ENCODE data around the gene MAP3K21. TPM values are rescaled to one million over a fixed set of nuclear protein-coding genes. Genes with fewer than 3 reads are reported as not detected.

The MAP3K21 gene
- total and polyA plus RNA-seq, 5 donors = 0.25 to 0.47 (median 0.34) TPM

- Histone ChIP-seq H3K4me3 (ENCODE audit: low read length) (peak overlapping the region; percentile 47), H3K9me3 (ENCODE audit: control insufficient read depth, low read length) (no peaks in the 10 kb centered on the region), H3K4me1 (ENCODE audit: control insufficient read depth, insufficient read depth, low read length) (no peaks in the 10 kb centered on the region), H3K27me3 (ENCODE audit: control insufficient read depth, insufficient read depth) (no peaks in the 10 kb centered on the region), H3K27ac (ENCODE audit: low read length) (no peak overlapping the region)
- WGBS = 4% methylated on average over 49 of the region's 49 CpGs
- intact Hi-C loops (cut with DNase I) = no loop called here
- ATAC-seq (peak; percentile 90 to 95), DNase-seq (peak; percentile 77 to 90 (median 90))
Observed at GRCh38 chr1:233326811-233327650, 493 bp upstream of the MAP3K21 start.

GRCh38 chr1:233328142-233328921 lies 808 bp downstream of the MAP3K21 start:
- WGBS = 1% methylated on average over 96 of the region's 96 CpGs
- DNase-seq = peak; percentile 14 to 60 (median 58)
- Histone ChIP-seq H3K9me3 (ENCODE audit: control insufficient read depth, low read length) (no peaks in the 10 kb centered on the region), H3K4me1 (ENCODE audit: control insufficient read depth, insufficient read depth, low read length) (no peaks in the 10 kb centered on the region), H3K4me3 (ENCODE audit: low read length) (peak overlapping the region; percentile 47), H3K27me3 (ENCODE audit: control insufficient read depth, insufficient read depth) (no peaks in the 10 kb centered on the region), H3K27ac (ENCODE audit: low read length) (no peak overlapping the region)
- intact Hi-C loops (cut with DNase I) = no loop called here
- peak; percentile 17 for ATAC-seq

- Histone ChIP-seq H3K27me3 (ENCODE audit: control insufficient read depth, insufficient read depth) (no peaks in the 10 kb centered on the region), H3K9me3 (ENCODE audit: control insufficient read depth, low read length) (no peaks in the 10 kb centered on the region), H3K27ac (ENCODE audit: low read length) (no peak overlapping the region), H3K4me1 (ENCODE audit: control insufficient read depth, insufficient read depth, low read length) (no peaks in the 10 kb centered on the region), H3K4me3 (ENCODE audit: low read length) (no peak overlapping the region)
- 74% methylated on average over 8 of the region's 8 CpGs for WGBS
- intact Hi-C loops (cut with DNase I) = no loop called here
- ATAC-seq = no peak
- DNase-seq = no peak
Observed at GRCh38 chr1:233331676-233332519, 4.4 kb downstream of the MAP3K21 start.

- Histone ChIP-seq H3K4me3 (ENCODE audit: low read length) (no peak overlapping the region), H3K27me3 (ENCODE audit: control insufficient read depth, insufficient read depth) (no peaks in the 10 kb centered on the region), H3K27ac (ENCODE audit: low read length) (no peak overlapping the region), H3K4me1 (ENCODE audit: control insufficient read depth, insufficient read depth, low read length) (no peaks in the 10 kb centered on the region), H3K9me3 (ENCODE audit: control insufficient read depth, low read length) (no peaks in the 10 kb centered on the region)
- WGBS = 99% methylated on average over 1 of the region's 1 CpG
- ATAC-seq (no peak), DNase-seq (no peak)
- intact Hi-C loops (cut with DNase I) = no loop called here
Observed at GRCh38 chr1:233333086-233333485, 5.6 kb downstream of the MAP3K21 start.

GRCh38 chr1:233334092-233334491 lies 6.6 kb downstream of the MAP3K21 start:
- no peaks in the 10 kb centered on the region for H3K9me3 ChIP-seq (ENCODE audit: control insufficient read depth, low read length)
- no peak overlapping the region for H3K27ac ChIP-seq (ENCODE audit: low read length)
- ATAC-seq (no peak), DNase-seq (no peak)
- H3K4me1 ChIP-seq (ENCODE audit: control insufficient read depth, insufficient read depth, low read length) = no peaks in the 10 kb centered on the region
- no peak overlapping the region for H3K4me3 ChIP-seq (ENCODE audit: low read length)
- WGBS = 88% methylated on average over 7 of the region's 7 CpGs
- H3K27me3 ChIP-seq (ENCODE audit: control insufficient read depth, insufficient read depth) = no peaks in the 10 kb centered on the region
- intact Hi-C loops (cut with DNase I) = no loop called here

- intact Hi-C loops (cut with DNase I) = no loop called here
- 85% methylated on average over 5 of the region's 5 CpGs for WGBS
- no peaks in the 10 kb centered on the region for H3K4me1 ChIP-seq (ENCODE audit: control insufficient read depth, insufficient read depth, low read length)
- H3K9me3 ChIP-seq (ENCODE audit: control insufficient read depth, low read length) = no peaks in the 10 kb centered on the region
- no peaks in the 10 kb centered on the region for H3K27me3 ChIP-seq (ENCODE audit: control insufficient read depth, insufficient read depth)
- DNase-seq = no peak
- no peak overlapping the region for H3K4me3 ChIP-seq (ENCODE audit: low read length)
- no peak for ATAC-seq
- no peak overlapping the region for H3K27ac ChIP-seq (ENCODE audit: low read length)
Observed at GRCh38 chr1:233336554-233337456, 9.3 kb downstream of the MAP3K21 start.

GRCh38 chr1:233337505-233337904 lies 10.0 kb downstream of the MAP3K21 start:
- intact Hi-C loops (cut with DNase I) = no loop called here
- DNase-seq (no peak), ATAC-seq (no peak)
- Histone ChIP-seq H3K4me1 (ENCODE audit: control insufficient read depth, insufficient read depth, low read length) (no peaks in the 10 kb centered on the region), H3K9me3 (ENCODE audit: control insufficient read depth, low read length) (no peaks in the 10 kb centered on the region), H3K4me3 (ENCODE audit: low read length) (no peak overlapping the region), H3K27me3 (ENCODE audit: control insufficient read depth, insufficient read depth) (no peaks in the 10 kb centered on the region), H3K27ac (ENCODE audit: low read length) (no peak overlapping the region)
- WGBS = 78% methylated on average over 3 of the region's 3 CpGs

- Histone ChIP-seq H3K9me3 (ENCODE audit: control insufficient read depth, low read length) (no peaks in the 10 kb centered on the region), H3K4me3 (ENCODE audit: low read length) (no peak overlapping the region), H3K27me3 (ENCODE audit: control insufficient read depth, insufficient read depth) (no peaks in the 10 kb centered on the region), H3K4me1 (ENCODE audit: control insufficient read depth, insufficient read depth, low read length) (no peaks in the 10 kb centered on the region), H3K27ac (ENCODE audit: low read length) (no peak overlapping the region)
- WGBS = 96% methylated on average over 2 of the region's 2 CpGs
- intact Hi-C loops (cut with DNase I) = no loop called here
- ATAC-seq (no peak), DNase-seq (no peak)
Observed at GRCh38 chr1:233338102-233338501, 10.6 kb downstream of the MAP3K21 start.

GRCh38 chr1:233340031-233340555 lies 12.6 kb downstream of the MAP3K21 start:
- ATAC-seq (no peak), DNase-seq (no peak)
- intact Hi-C loops (cut with DNase I) = no loop called here
- WGBS = 71% methylated on average over 3 of the region's 3 CpGs
- Histone ChIP-seq H3K27me3 (ENCODE audit: control insufficient read depth, insufficient read depth) (no peaks in the 10 kb centered on the region), H3K4me3 (ENCODE audit: low read length) (no peak overlapping the region), H3K27ac (ENCODE audit: low read length) (no peak overlapping the region), H3K4me1 (ENCODE audit: control insufficient read depth, insufficient read depth, low read length) (no peaks in the 10 kb centered on the region), H3K9me3 (ENCODE audit: control insufficient read depth, low read length) (no peaks in the 10 kb centered on the region)

GRCh38 chr1:233340966-233341516 lies 13.5 kb downstream of the MAP3K21 start:
- Histone ChIP-seq H3K27me3 (ENCODE audit: control insufficient read depth, insufficient read depth) (no peaks in the 10 kb centered on the region), H3K4me1 (ENCODE audit: control insufficient read depth, insufficient read depth, low read length) (no peaks in the 10 kb centered on the region), H3K9me3 (ENCODE audit: control insufficient read depth, low read length) (no peaks in the 10 kb centered on the region), H3K27ac (ENCODE audit: low read length) (no peak overlapping the region), H3K4me3 (ENCODE audit: low read length) (no peak overlapping the region)
- 70% methylated on average over 4 of the region's 4 CpGs for WGBS
- ATAC-seq (no peak), DNase-seq (no peak)
- intact Hi-C loops (cut with DNase I) = no loop called here
